HG02973 (cell line): ENCODE measurements around the gene ACTA2.

Experiments used
- ATAC-seq: cut with Tn5 transposase; IDR thresholded peaks from one replicate; pipeline ENCODE4 v1.9.1; 2021; ENCODE audit warnings: moderate library complexity; ENCODE audit not compliant: unreplicated experiment

The ACTA2 gene

DNA sequence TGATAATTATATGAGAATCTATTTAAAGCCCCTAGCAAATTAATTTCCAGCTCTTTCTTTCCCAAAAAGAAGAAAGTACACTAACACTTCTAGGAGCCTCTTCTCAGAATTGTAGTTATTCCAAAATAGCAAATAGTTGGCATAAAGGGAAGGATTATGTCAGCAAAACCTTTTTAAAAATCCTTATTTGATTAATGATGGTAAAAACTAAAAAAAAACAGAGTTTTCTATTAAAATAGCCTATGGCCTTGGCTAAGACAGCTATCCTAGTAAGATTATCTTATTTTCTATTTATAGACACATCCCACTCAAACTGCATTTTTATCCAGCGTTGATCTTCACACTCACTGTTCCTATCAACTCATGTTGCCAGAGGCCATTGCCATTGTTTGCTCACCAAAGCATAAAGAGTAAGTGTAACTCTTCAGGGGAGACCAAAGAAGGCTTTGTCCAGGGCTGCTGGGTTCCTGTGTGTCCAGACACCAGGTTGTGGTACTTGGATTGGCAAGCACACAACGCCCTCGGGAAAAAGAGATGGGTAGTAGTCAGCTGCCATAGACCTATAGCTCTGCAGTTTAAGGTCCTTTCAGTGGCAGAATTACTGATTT, 31.5 kb downstream of the ACTA2 start:
- no peak for ATAC-seq

DNA sequence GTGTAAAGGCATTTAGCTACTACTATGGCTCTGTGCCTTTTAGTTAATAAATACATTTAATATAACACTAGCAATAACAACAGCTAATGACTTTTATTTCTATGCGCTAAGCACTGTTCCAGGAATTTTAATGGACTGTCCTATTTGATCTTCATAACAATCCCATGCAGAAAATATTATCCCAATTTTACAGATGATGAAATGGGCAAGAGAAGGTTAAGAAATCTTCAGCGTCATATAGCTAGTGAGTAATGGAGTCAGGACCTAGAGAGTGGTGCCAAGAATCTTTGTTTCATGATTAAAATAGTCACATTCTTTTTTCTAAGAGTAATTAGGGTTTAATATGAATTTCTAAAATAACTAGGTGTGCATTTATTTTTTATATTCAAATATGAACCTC, 32.4 kb downstream of the ACTA2 start:
- no peak for ATAC-seq

GRCh38 chr10:88919041-88919440, 33.5 kb downstream of the ACTA2 start:
- ATAC-seq, result no peak

DNA sequence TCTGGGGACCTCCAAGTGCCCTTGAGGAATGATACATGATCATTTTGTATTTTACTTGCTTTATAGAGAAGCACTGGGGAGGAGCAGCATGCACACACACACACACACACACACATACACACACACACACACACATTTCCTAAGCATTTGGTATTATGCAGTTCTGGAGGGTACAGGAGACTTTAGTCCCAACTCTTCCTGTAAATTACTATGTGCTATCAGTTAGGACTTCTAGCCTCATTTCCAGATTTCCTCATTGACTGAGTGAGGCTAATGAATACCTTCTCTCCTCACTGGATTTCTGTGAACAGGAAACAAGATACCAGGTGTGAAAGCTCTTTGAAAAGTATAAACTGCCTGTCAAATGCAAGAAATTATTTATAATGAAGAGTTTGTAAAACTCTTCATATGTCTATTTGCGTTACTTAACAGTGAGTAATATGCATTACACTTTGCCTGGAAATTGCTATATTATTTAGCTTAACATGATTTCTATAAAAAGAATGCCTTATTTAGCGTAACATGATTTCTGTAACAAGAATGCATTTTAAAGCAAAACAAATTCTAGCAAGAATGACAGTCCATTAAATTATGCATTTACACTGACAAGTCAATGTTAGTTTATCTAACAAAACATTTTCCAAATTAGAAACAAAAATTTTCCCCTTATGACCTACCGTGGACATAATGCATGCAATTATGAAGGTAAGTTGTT, 34.2 kb downstream of the ACTA2 start:
- no peak for ATAC-seq

GRCh38 chr10:88916986-88917385, 35.6 kb downstream of the ACTA2 start:
- no peak for ATAC-seq

DNA sequence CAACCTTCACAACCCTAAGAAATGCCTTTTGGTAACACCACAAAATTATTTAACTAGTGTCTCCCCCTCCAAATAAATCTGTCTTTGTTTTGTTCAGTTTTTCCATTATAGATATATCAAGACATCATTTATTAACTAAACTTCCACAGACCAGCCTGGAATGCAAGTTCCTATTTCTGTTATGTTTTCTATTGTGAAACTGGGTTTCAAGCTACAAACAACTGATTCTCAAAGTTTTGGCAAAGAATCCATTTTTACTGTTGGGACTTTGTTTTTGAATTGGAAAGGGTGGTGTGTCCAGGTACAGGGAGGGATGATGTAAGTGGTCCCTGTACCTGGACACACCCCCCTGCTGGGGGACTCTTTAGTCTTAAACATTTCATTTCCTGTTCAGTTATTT, 36.3 kb downstream of the ACTA2 start:
- no peak for ATAC-seq

GRCh38 chr10:88915781-88916180, 36.8 kb downstream of the ACTA2 start:
- ATAC-seq, result no peak

- no peak for ATAC-seq
Measured at GRCh38 chr10:88913788-88914187, 38.8 kb downstream of the ACTA2 start.

- no peak for ATAC-seq
Measured at GRCh38 chr10:88913127-88913526, 39.4 kb downstream of the ACTA2 start.

- ATAC-seq, result no peak
Measured at GRCh38 chr10:88911851-88912250, 40.7 kb downstream of the ACTA2 start.

DNA sequence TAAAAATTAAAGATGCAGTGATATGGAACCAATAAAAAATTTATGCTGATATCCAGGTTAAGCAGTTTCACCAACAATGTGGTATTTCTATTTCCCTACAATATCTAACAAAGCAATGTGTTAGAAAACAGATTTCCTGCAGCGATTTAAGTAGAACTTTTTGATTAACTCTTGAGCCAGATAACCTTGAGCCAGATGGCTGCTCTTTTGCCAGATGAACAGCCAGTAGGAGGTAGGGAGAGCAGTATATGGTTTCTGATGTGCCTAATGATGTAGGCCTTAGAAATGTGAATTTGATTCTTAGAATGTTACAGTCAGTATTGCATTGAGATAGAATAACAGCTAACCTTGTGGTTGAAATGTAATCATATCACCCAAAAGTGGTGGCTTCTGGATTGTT, 41.5 kb downstream of the ACTA2 start:
- ATAC-seq, result no peak

DNA sequence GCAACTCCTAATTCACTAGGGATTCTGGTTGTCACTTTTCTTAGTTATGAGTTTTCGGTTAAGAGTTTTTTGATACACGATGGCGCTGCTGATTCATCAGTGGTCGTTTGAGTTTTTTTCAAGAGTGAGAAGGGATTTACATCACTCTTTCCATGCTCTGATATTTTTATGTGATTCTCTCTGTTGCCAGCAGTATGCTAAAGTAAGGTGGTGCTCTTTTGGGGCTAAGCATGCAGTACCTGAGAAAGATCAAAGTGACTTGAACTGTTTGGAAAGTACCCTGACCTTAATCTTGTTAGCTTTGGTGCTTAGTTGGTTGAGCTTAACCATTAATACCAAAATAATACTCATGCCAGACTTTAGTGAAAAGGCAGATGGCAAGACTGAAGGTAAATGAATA, 44.4 kb downstream of the ACTA2 start:
- ATAC-seq, result no peak

DNA sequence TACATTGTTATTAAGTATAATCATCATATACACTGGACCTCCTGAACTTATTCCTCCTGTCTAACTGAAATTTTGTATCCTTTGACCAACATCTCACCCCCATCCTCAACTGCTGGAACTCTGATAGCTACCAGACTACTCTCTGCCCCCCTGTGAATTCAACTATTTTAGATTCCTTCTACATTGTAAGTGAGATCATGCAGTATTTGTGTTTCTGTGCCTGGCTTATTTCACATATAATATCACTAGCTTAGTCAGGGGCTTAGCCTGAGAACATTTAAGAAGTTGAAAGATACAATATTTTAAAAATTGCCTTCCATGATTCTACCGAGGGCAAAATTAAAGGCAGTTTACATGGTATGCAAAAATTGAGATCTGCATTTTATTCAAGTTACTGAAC, 45.7 kb downstream of the ACTA2 start:
- no peak for ATAC-seq

DNA sequence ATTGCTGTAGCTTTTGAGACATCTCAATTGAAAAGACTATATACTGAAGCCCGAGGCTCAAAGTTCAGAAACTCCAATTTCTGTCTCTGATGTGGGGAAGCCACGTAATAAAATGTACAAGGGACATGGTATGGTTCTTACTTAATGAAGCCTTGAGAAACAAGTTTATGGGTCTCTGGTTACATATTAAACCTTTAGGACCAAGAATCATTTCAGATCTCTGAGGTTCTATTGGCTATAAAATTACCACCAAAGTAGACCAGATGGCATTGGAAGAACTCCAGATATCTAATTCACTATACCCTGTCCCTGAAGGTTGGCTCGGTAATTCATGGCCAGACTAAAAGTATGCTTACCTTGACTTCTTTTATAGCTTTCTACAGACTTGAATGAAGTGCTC, 48.9 kb downstream of the ACTA2 start:
- ATAC-seq, result no peak

- ATAC-seq, result peak; percentile 27
Measured at GRCh38 chr10:88901984-88902789, 50.4 kb downstream of the ACTA2 start.

DNA sequence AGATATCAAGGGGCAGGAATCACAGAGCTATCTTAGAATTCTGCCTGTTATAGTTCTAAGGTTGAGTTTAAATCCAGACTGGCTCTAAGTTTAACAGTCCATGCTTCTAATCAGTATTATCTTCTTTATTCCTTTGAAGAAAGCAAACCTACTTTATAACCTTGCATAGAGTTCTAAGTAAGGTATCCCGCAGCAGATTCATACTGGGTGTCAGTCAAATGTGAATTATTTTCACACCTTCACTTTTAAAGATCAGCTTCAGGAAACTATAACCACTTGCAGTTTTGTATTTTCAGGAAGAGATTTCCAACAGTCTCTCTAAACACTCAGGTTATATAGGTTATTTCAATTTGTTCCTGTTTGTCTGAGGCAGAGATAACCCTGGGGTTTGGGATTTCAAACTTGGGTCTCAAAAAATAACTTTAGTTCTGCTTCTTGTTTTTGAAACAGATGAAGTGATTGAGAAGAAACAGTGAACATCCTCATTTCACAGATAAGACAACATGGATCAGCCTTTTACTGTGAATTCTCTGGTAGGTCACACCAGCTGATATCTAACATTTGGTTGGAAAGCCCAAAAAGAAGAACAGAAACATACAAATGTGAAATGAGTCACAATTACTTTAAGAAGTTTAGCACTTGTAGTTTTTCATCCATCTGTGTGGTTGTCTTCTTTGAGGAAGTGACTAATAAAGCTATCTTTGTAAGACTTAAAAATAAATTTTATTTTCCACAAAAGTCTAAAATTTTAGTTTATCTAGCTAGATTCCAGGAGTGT, 51.2 kb downstream of the ACTA2 start:
- peak; percentile 82 for ATAC-seq

- ATAC-seq, result no peak
Measured at GRCh38 chr10:88899886-88900285, 52.7 kb downstream of the ACTA2 start.

GRCh38 chr10:88898727-88899126, 53.8 kb downstream of the ACTA2 start:
- ATAC-seq, result no peak

DNA sequence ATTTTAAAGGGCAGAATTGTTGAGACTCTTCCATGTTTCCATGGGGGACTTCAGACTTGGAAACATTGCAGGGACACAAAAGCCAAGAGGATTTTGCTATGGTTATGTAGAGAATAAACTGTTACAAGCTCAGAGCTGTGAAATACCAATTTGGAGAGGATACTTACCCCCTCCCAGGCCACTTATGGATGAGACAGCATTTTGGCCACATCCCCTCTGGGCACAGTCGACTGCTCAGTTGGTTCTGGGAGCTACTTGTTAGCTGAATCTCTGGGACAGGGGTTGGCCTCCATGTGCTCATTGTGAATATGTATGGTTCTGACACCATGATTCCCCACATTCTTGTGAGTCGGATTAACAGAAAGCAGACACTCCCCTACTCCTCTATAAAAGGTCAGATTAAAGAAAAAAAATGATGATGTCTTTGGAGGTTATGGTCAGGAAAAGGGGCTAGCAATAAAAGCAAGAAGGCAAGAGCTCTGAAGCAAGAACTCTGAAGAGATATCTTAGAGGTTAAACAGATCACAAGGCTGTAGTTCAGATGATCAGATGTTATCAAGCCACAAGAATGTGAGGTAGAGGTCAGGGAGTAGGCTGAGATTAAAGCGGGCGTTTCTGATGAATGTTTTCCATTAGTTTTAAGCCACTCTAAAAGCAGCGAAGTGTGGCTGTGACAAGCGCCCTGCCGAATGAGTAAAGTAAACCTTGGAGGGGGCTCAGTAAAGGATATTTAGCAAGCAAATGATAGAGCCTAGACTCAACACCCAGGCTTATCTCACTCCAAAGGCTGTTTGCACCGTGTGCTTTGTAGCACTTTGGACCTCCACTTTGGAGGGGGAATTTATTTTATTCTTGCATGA, 55.3 kb downstream of the ACTA2 start:
- ATAC-seq, result no peak

DNA sequence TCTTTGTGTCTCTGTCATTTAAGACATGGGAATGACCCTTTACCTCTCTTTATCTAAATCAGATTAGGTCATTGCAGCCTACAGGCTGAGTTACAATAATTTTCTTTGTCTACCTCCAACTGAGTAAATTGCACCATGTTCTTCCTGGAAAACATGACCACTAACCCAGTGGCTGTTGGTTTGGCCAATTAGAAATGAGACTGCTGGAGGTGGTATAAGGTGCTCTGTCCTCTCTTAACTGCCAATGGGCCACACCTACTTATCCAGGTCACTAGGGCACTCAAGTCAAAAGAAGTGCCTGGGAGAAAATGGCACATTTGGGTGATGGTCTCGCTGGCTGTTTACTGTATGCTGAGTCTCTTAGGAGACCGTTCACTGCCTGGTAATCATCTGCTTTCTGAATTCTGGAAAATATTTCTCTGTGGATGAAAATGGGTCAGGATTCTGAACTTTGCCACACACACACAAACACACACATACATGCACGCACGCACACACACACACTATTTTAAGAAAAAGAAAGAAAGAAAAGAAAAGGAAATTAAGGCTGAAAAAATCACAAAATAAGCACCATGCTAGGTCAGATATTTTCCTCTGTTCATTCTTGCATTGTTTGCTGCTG, 56.1 kb downstream of the ACTA2 start:
- no peak for ATAC-seq
